ENCODE results near the gene TTC12. TPM values are rescaled to one million over a fixed set of nuclear protein-coding genes. Genes with fewer than 3 reads are reported as not detected.

TTC12 gene
- total RNA-seq, 1 donor = 35.7 TPM

GRCh38 chr11:113278481-113278880 lies 35.9 kb upstream of the TTC12 start:
- Histone ChIP-seq H3K27me3 (ENCODE audit: insufficient read depth, low read length) (no peaks in the 10 kb centered on the region), H3K9me3 (ENCODE audit: low read depth, low read length) (no peaks in the 10 kb centered on the region), H3K4me1 (ENCODE audit: insufficient read depth, low read length) (no peaks in the 10 kb centered on the region), H3K4me3 (ENCODE audit: low read length) (no peak overlapping the region)

- no peaks in the 10 kb centered on the region for H3K9me3 ChIP-seq (ENCODE audit: low read depth, low read length)
- H3K4me3 ChIP-seq (ENCODE audit: low read length) = no peak overlapping the region
- H3K27me3 ChIP-seq (ENCODE audit: insufficient read depth, low read length) = no peaks in the 10 kb centered on the region
- H3K4me1 ChIP-seq (ENCODE audit: insufficient read depth, low read length) = no peaks in the 10 kb centered on the region
These were observed 35.5 kb upstream of the TTC12 start for GRCh38 chr11:113278925-113279324.

GRCh38 chr11:113279591-113279990 lies 34.8 kb upstream of the TTC12 start:
- Histone ChIP-seq H3K27me3 (ENCODE audit: insufficient read depth, low read length) (no peaks in the 10 kb centered on the region), H3K4me1 (ENCODE audit: insufficient read depth, low read length) (no peaks in the 10 kb centered on the region), H3K4me3 (ENCODE audit: low read length) (no peak overlapping the region), H3K9me3 (ENCODE audit: low read depth, low read length) (no peaks in the 10 kb centered on the region)

GRCh38 chr11:113281052-113281725 lies 33.2 kb upstream of the TTC12 start:
- no peaks in the 10 kb centered on the region for H3K27me3 ChIP-seq (ENCODE audit: insufficient read depth, low read length)
- H3K4me3 ChIP-seq (ENCODE audit: low read length) = no peak overlapping the region
- no peaks in the 10 kb centered on the region for H3K4me1 ChIP-seq (ENCODE audit: insufficient read depth, low read length)
- no peaks in the 10 kb centered on the region for H3K9me3 ChIP-seq (ENCODE audit: low read depth, low read length)

GRCh38 chr11:113282898-113283437 lies 31.4 kb upstream of the TTC12 start:
- H3K4me1 ChIP-seq (ENCODE audit: insufficient read depth, low read length) = no peaks in the 10 kb centered on the region
- H3K27me3 ChIP-seq (ENCODE audit: insufficient read depth, low read length) = no peaks in the 10 kb centered on the region
- no peaks in the 10 kb centered on the region for H3K9me3 ChIP-seq (ENCODE audit: low read depth, low read length)
- H3K4me3 ChIP-seq (ENCODE audit: low read length) = no peak overlapping the region

- no peaks in the 10 kb centered on the region for H3K27me3 ChIP-seq (ENCODE audit: insufficient read depth, low read length)
- no peak overlapping the region for H3K4me3 ChIP-seq (ENCODE audit: low read length)
- H3K9me3 ChIP-seq (ENCODE audit: low read depth, low read length) = no peaks in the 10 kb centered on the region
- H3K4me1 ChIP-seq (ENCODE audit: insufficient read depth, low read length) = no peaks in the 10 kb centered on the region
These were observed 30.5 kb upstream of the TTC12 start for GRCh38 chr11:113283881-113284280.

- Histone ChIP-seq H3K4me3 (ENCODE audit: low read length) (no peak overlapping the region), H3K27me3 (ENCODE audit: insufficient read depth, low read length) (no peaks in the 10 kb centered on the region), H3K4me1 (ENCODE audit: insufficient read depth, low read length) (no peaks in the 10 kb centered on the region), H3K9me3 (ENCODE audit: low read depth, low read length) (no peaks in the 10 kb centered on the region)
These were observed 28.4 kb upstream of the TTC12 start for GRCh38 chr11:113286009-113286408.

GRCh38 chr11:113286509-113287497 lies 27.6 kb upstream of the TTC12 start:
- no peaks in the 10 kb centered on the region for H3K4me1 ChIP-seq (ENCODE audit: insufficient read depth, low read length)
- H3K9me3 ChIP-seq (ENCODE audit: low read depth, low read length) = no peaks in the 10 kb centered on the region
- H3K27me3 ChIP-seq (ENCODE audit: insufficient read depth, low read length) = no peaks in the 10 kb centered on the region
- H3K4me3 ChIP-seq (ENCODE audit: low read length) = no peak overlapping the region

GRCh38 chr11:113287801-113288200 lies 26.6 kb upstream of the TTC12 start:
- no peak overlapping the region for H3K4me3 ChIP-seq (ENCODE audit: low read length)
- H3K27me3 ChIP-seq (ENCODE audit: insufficient read depth, low read length) = no peaks in the 10 kb centered on the region
- no peaks in the 10 kb centered on the region for H3K4me1 ChIP-seq (ENCODE audit: insufficient read depth, low read length)
- H3K9me3 ChIP-seq (ENCODE audit: low read depth, low read length) = no peaks in the 10 kb centered on the region

- Histone ChIP-seq H3K4me3 (ENCODE audit: low read length) (no peak overlapping the region), H3K27me3 (ENCODE audit: insufficient read depth, low read length) (no peaks in the 10 kb centered on the region), H3K4me1 (ENCODE audit: insufficient read depth, low read length) (no peaks in the 10 kb centered on the region), H3K9me3 (ENCODE audit: low read depth, low read length) (no peaks in the 10 kb centered on the region)
These were observed 26.0 kb upstream of the TTC12 start for GRCh38 chr11:113288286-113288863.

GRCh38 chr11:113289431-113290187 lies 24.8 kb upstream of the TTC12 start:
- no peaks in the 10 kb centered on the region for H3K27me3 ChIP-seq (ENCODE audit: insufficient read depth, low read length)
- no peaks in the 10 kb centered on the region for H3K9me3 ChIP-seq (ENCODE audit: low read depth, low read length)
- H3K4me1 ChIP-seq (ENCODE audit: insufficient read depth, low read length) = no peaks in the 10 kb centered on the region

GRCh38 chr11:113293936-113294335 lies 20.4 kb upstream of the TTC12 start:
- Histone ChIP-seq H3K4me1 (ENCODE audit: insufficient read depth, low read length) (no peaks in the 10 kb centered on the region), H3K4me3 (ENCODE audit: low read length) (no peak overlapping the region), H3K9me3 (ENCODE audit: low read depth, low read length) (no peaks in the 10 kb centered on the region), H3K27me3 (ENCODE audit: insufficient read depth, low read length) (peaks cover 4% of the 10 kb centered on the region)

More at GRCh38 chr11:113289431-113290187, 24.8 kb upstream of the TTC12 start:
- H3K4me3 ChIP-seq (ENCODE audit: low read length) = no peak overlapping the region

- peaks cover 15% of the 10 kb centered on the region for H3K27me3 ChIP-seq (ENCODE audit: insufficient read depth, low read length)
- H3K4me3 ChIP-seq (ENCODE audit: low read length) = no peak overlapping the region
- no peaks in the 10 kb centered on the region for H3K4me1 ChIP-seq (ENCODE audit: insufficient read depth, low read length)
- H3K9me3 ChIP-seq (ENCODE audit: low read depth, low read length) = no peaks in the 10 kb centered on the region
These were observed 18.4 kb upstream of the TTC12 start for GRCh38 chr11:113295993-113296392.

- no peaks in the 10 kb centered on the region for H3K4me1 ChIP-seq (ENCODE audit: insufficient read depth, low read length)
- no peak overlapping the region for H3K4me3 ChIP-seq (ENCODE audit: low read length)
- peaks cover 15% of the 10 kb centered on the region for H3K27me3 ChIP-seq (ENCODE audit: insufficient read depth, low read length)
- no peaks in the 10 kb centered on the region for H3K9me3 ChIP-seq (ENCODE audit: low read depth, low read length)
These were observed 17.8 kb upstream of the TTC12 start for GRCh38 chr11:113296447-113297205.

Measured in mononuclear cell (primary cell).